ENCODE results near the gene C20orf204. TPM values are rescaled to one million over a fixed set of nuclear protein-coding genes. Genes with fewer than 3 reads are reported as not detected.

C20orf204 gene
- total and polyA plus RNA-seq, 10 of the 15 experiments (the other 5 are each of a cell fraction or from before 2014, with no cell fraction given): 0.24 to 56.0 (median 12.4) TPM

- TF ChIP-seq FOXM1 (IDR thresholded peaks at IDR 0.05; ENCODE audit: low read depth, low read length) (no peak), DPF2 (IDR thresholded peaks at IDR 0.05) (0 out of 2 replicates have a peak, but pooled peaks have one; percentile 45), CBFB (IDR thresholded peaks at IDR 0.05; ENCODE audit: low read depth) (no peak), SIX5 (IDR thresholded peaks at IDR 0.05; ENCODE audit: low read depth, low read length, severe bottlenecking) (no peak), BACH1 (IDR thresholded peaks at IDR 0.05; ENCODE audit: borderline replicate concordance) (0 out of 2 replicates have a peak, but pooled peaks have one; percentile 8), PML (IDR thresholded peaks at IDR 0.05; ENCODE audit: low read length) (no peak), MTA2 (IDR thresholded peaks at IDR 0.05; ENCODE audit: low read depth) (no peak)
- TF ChIP-seq, protein P1, sequence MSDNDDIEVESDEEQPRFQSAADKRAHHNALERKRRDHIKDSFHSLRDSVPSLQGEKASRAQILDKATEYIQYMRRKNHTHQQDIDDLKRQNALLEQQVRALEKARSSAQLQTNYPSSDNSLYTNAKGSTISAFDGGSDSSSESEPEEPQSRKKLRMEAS (IDR thresholded peaks at IDR 0.05; ENCODE audit: low read depth, low read length): no peak
Measured at GRCh38 chr20:64048402-64049044, 12.5 kb downstream of the C20orf204 start (continued).

- in situ Hi-C loops (cut with MboI) (no loop called here), intact Hi-C loops (cut with micrococcal nuclease; ENCODE audit: unreplicated experiment) (no loop called here)
- Histone ChIP-seq H3K4me1 (ENCODE audit: control insufficient read depth, insufficient read depth, low read length) (peaks cover 4% of the 10 kb centered on the region), H3K4me3 (no peak within 1 kb of the TSS), H3K9ac (ENCODE audit: control insufficient read depth, insufficient read depth, low read length) (no peak within 1 kb of the TSS), H3K4me2 (ENCODE audit: control insufficient read depth, insufficient read depth) (peak within 1 kb of the TSS; percentile 42), H3K9me3 (replicated peaks; ENCODE audit: control insufficient read depth, insufficient read depth, low read length) (no peaks in the 10 kb centered on the region), H3K27me3 (replicated peaks in 1 of 2; ENCODE audit: control insufficient read depth in 2 of 2, insufficient read depth in 2 of 2, low read length in 1 of 2) (peaks cover 4 to 14% of the 10 kb centered on the region in 2 experiments; a peak in 3 of 4 replicates), H3K36me3 (ENCODE audit: control insufficient read depth in 2 of 2, insufficient read depth in 2 of 2, low read length in 1 of 2) (no peaks in the 10 kb centered on the region), H3K27ac (ENCODE audit: control insufficient read depth, insufficient read depth) (no peak within 1 kb of the TSS), H4K20me1 (ENCODE audit: control insufficient read depth, insufficient read depth) (no peaks in the 10 kb centered on the region), H2AFZ (ENCODE audit: control insufficient read depth, low read depth, low read length) (no peak within 1 kb of the TSS), H3K79me2 (ENCODE audit: control insufficient read depth, insufficient read depth, low read length) (no peaks in the 10 kb centered on the region)
- WGBS (ENCODE audit: insufficient coverage, insufficient replicate concordance, low lambda C conversion rate, missing lambda C conversion rate): 2% methylated on average over 11 of the region's 111 CpGs
- TSS peak; percentile 94 for BruUV-seq (replicated peaks)
- ChIA-PET RAD21 (ENCODE audit: unreplicated experiment) (no interaction called here), CTCF (no interaction called here), SMC1A (ENCODE audit: uncharacterized antibody, unreplicated experiment) (no interaction called here), POLR2A (interaction anchor here (0.8 kb wide), 1 partner anchor 16 kb away, joined by 6 read pairs; no protein-coding TSS in a partner anchor)
- FAIRE-seq: no peak
- peak; percentile 43 for ATAC-seq
- DNase-seq (ENCODE audit: low read depth, low spot score): no peak
- no peak for TF ChIP-seq ZNF592 (IDR thresholded peaks at IDR 0.05)
- TF ChIP-seq, protein P2, sequence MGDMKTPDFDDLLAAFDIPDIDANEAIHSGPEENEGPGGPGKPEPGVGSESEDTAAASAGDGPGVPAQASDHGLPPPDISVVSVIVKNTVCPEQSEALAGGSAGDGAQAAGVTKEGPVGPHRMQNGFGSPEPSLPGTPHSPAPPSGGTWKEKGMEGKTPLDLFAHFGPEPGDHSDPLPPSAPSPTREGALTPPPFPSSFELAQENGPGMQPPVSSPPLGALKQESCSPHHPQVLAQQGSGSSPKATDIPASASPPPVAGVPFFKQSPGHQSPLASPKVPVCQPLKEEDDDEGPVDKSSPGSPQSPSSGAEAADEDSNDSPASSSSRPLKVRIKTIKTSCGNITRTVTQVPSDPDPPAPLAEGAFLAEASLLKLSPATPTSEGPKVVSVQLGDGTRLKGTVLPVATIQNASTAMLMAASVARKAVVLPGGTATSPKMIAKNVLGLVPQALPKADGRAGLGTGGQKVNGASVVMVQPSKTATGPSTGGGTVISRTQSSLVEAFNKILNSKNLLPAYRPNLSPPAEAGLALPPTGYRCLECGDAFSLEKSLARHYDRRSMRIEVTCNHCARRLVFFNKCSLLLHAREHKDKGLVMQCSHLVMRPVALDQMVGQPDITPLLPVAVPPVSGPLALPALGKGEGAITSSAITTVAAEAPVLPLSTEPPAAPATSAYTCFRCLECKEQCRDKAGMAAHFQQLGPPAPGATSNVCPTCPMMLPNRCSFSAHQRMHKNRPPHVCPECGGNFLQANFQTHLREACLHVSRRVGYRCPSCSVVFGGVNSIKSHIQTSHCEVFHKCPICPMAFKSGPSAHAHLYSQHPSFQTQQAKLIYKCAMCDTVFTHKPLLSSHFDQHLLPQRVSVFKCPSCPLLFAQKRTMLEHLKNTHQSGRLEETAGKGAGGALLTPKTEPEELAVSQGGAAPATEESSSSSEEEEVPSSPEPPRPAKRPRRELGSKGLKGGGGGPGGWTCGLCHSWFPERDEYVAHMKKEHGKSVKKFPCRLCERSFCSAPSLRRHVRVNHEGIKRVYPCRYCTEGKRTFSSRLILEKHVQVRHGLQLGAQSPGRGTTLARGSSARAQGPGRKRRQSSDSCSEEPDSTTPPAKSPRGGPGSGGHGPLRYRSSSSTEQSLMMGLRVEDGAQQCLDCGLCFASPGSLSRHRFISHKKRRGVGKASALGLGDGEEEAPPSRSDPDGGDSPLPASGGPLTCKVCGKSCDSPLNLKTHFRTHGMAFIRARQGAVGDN (IDR thresholded peaks at IDR 0.05): peak; percentile 34; the same call in 1 of the 2 replicates
- peak; percentile 62 for TF ChIP-seq BACH1 (IDR thresholded peaks at IDR 0.05; ENCODE audit: borderline replicate concordance)
- TF ChIP-seq POLR2A (IDR thresholded peaks at IDR 0.05; ENCODE audit: low read depth, low read length): 0 out of 2 replicates have a peak, but pooled peaks have one; percentile 25
Measured at GRCh38 chr20:64049060-64049877, 13.3 kb downstream of the C20orf204 start, which contains the start of gene SOX18. SOX18 (minus strand) TSS chr20:64049639; CDS start chr20:64049516, 123 bp downstream.

All from GM12878 (cell line).